ENCODE results near the gene KRTAP22-1. TPM values are rescaled to one million over a fixed set of nuclear protein-coding genes. Genes with fewer than 3 reads are reported as not detected.

Gene KRTAP22-1
- total RNA-seq, 1 experiment from 2014 or later: not detected

DNA sequence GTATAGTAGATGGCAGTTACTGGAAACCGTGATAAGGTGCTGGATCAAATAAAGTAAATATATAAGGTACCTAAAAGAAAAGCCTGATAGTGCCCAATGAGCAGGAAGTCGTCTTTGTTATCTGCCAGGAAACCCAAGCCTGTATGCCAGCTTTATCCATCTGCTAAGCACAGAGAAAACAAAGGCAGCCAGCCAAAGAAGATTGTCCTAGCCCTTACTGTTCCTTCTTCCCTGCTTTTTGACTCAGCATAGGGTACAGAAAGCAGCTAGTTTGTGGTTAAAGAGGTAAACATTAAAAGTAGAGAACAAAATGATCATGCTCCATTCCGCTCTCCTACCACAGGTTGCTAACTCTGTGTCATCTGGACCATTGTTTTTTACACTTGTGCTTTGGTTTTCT lies 20.8 kb upstream of the KRTAP22-1 start:
- ATAC-seq: no peak

DNA sequence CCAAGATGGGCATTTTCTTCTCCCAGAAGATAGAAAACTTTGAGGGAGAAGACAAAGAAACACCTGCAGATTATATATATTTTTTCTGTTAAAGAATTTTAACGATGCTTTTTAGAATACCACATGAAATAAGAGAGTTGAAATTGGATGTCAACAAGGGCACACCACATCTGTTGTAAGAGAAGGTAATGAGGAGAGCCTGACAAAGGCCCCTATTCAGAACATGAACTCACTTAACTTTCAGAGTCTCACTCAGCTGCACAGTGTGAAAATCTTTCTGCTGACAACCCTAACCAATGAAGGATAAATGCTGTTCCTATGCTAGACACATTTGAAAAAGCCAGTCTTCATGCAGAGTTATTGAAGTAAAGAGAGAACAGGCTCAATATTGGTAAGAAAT lies 18.0 kb upstream of the KRTAP22-1 start:
- Mint-ChIP-seq H3K4me1 (no peaks in the 10 kb centered on the region), H3K9me3 (no peaks in the 10 kb centered on the region), H3K27me3 (ENCODE audit: low read depth) (no peaks in the 10 kb centered on the region), H3K36me3 (no peaks in the 10 kb centered on the region), H3K4me3 (no peak overlapping the region), H3K27ac (no peak overlapping the region)
- ATAC-seq (no peak), DNase-seq (ENCODE audit: low spot score) (no peak)
- ChIA-PET CTCF (no interaction called here), POLR2A (no interaction called here)
- TF ChIP-seq, protein P1, sequence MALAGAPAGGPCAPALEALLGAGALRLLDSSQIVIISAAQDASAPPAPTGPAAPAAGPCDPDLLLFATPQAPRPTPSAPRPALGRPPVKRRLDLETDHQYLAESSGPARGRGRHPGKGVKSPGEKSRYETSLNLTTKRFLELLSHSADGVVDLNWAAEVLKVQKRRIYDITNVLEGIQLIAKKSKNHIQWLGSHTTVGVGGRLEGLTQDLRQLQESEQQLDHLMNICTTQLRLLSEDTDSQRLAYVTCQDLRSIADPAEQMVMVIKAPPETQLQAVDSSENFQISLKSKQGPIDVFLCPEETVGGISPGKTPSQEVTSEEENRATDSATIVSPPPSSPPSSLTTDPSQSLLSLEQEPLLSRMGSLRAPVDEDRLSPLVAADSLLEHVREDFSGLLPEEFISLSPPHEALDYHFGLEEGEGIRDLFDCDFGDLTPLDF (CRISPR knock-in tag; IDR thresholded peaks at IDR 0.05): no peak
- no peak for TF ChIP-seq CBFB (CRISPR knock-in tag; IDR thresholded peaks at IDR 0.05; ENCODE audit: low read depth)

More for the DNA sequence above, 20.8 kb upstream of the KRTAP22-1 start:
- Mint-ChIP-seq H3K27me3 (ENCODE audit: low read depth) (no peaks in the 10 kb centered on the region), H3K9me3 (no peaks in the 10 kb centered on the region), H3K4me1 (no peaks in the 10 kb centered on the region), H3K36me3 (no peaks in the 10 kb centered on the region), H3K27ac (no peak overlapping the region), H3K4me3 (no peak overlapping the region)
- no peak for TF ChIP-seq CBFB (CRISPR knock-in tag; IDR thresholded peaks at IDR 0.05; ENCODE audit: low read depth)
- TF ChIP-seq CREB1 (CRISPR knock-in tag; IDR thresholded peaks at IDR 0.05): no peak
- TF ChIP-seq ZNF121 (CRISPR knock-in tag; IDR thresholded peaks at IDR 0.05): no peak
- no peak for TF ChIP-seq ZNF423 (CRISPR knock-in tag; IDR thresholded peaks at IDR 0.05)
- TF ChIP-seq RELA (CRISPR knock-in tag; IDR thresholded peaks at IDR 0.05; ENCODE audit: borderline replicate concordance): no peak
- no peak for TF ChIP-seq ELF4 (CRISPR knock-in tag; IDR thresholded peaks at IDR 0.05; ENCODE audit: low read depth)
- TF ChIP-seq PRRX2 (CRISPR knock-in tag; IDR thresholded peaks at IDR 0.05): no peak
- TF ChIP-seq FOXK1 (CRISPR knock-in tag; IDR thresholded peaks at IDR 0.05): no peak
- no peak for TF ChIP-seq RORB (CRISPR knock-in tag; IDR thresholded peaks at IDR 0.05)
- TF ChIP-seq ZNF138 (CRISPR knock-in tag; conservative IDR thresholded peaks at IDR 0.05): no peak
- no peak for TF ChIP-seq OVOL2 (CRISPR knock-in tag; IDR thresholded peaks at IDR 0.05; ENCODE audit: borderline replicate concordance)
- no peak for TF ChIP-seq NFE2L1 (CRISPR knock-in tag; IDR thresholded peaks at IDR 0.05)
- no peak for TF ChIP-seq ZNF219 (CRISPR knock-in tag; IDR thresholded peaks at IDR 0.05; ENCODE audit: borderline replicate concordance)
- TF ChIP-seq ZNF263 (CRISPR knock-in tag; IDR thresholded peaks at IDR 0.05; ENCODE audit: low read depth): no peak
- TF ChIP-seq, protein P2, sequence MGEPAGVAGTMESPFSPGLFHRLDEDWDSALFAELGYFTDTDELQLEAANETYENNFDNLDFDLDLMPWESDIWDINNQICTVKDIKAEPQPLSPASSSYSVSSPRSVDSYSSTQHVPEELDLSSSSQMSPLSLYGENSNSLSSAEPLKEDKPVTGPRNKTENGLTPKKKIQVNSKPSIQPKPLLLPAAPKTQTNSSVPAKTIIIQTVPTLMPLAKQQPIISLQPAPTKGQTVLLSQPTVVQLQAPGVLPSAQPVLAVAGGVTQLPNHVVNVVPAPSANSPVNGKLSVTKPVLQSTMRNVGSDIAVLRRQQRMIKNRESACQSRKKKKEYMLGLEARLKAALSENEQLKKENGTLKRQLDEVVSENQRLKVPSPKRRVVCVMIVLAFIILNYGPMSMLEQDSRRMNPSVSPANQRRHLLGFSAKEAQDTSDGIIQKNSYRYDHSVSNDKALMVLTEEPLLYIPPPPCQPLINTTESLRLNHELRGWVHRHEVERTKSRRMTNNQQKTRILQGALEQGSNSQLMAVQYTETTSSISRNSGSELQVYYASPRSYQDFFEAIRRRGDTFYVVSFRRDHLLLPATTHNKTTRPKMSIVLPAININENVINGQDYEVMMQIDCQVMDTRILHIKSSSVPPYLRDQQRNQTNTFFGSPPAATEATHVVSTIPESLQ (CRISPR knock-in tag; IDR thresholded peaks at IDR 0.05): no peak
- TF ChIP-seq ZNF532 (CRISPR knock-in tag; IDR thresholded peaks at IDR 0.05; ENCODE audit: borderline replicate concordance): no peak
- TF ChIP-seq, protein P3, sequence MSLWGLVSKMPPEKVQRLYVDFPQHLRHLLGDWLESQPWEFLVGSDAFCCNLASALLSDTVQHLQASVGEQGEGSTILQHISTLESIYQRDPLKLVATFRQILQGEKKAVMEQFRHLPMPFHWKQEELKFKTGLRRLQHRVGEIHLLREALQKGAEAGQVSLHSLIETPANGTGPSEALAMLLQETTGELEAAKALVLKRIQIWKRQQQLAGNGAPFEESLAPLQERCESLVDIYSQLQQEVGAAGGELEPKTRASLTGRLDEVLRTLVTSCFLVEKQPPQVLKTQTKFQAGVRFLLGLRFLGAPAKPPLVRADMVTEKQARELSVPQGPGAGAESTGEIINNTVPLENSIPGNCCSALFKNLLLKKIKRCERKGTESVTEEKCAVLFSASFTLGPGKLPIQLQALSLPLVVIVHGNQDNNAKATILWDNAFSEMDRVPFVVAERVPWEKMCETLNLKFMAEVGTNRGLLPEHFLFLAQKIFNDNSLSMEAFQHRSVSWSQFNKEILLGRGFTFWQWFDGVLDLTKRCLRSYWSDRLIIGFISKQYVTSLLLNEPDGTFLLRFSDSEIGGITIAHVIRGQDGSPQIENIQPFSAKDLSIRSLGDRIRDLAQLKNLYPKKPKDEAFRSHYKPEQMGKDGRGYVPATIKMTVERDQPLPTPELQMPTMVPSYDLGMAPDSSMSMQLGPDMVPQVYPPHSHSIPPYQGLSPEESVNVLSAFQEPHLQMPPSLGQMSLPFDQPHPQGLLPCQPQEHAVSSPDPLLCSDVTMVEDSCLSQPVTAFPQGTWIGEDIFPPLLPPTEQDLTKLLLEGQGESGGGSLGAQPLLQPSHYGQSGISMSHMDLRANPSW (CRISPR knock-in tag; conservative IDR thresholded peaks at IDR 0.05; ENCODE audit: low read depth): no peak
- TF ChIP-seq ETV6 (CRISPR knock-in tag; IDR thresholded peaks at IDR 0.05): no peak
- POLR2A ChIA-PET: no interaction called here
- CTCF ChIA-PET: no interaction called here
- DNase-seq (ENCODE audit: low spot score): no peak
